ENCODE data around the gene LRRK1. TPM values are rescaled to one million over a fixed set of nuclear protein-coding genes. Genes with fewer than 3 reads are reported as not detected.

Gene LRRK1
- total and polyA plus RNA-seq, 12 donors: 1.5 to 8.1 (median 2.0) TPM

DNA sequence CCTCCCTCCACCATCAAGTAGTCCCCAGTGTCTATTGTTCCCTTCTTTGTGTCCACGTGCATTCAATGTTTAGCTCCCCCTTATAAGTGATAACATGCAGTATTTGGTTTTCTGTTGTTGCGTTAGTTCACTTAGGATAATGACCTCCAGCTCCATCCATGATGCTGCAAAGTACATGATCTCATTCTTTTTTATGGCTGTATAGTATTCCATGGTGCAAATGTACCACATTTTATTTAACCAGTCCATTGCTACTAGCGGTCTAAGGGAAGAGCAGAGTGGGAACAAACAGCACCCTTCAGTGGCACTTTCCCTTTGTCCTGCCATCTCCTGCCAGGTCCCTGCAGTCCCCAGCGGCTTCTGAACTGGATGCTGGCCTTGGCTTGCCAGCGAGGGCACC, 69.1 kb downstream of the LRRK1 start:
- intact Hi-C loops (cut with DNase I): no loop called here
- no peak overlapping the region for H3K4me3 ChIP-seq
- H3K9me3 ChIP-seq: peaks cover 0 to 6% (median 0%) of the 10 kb centered on the region in 11 donors
- no peak overlapping the region for H3K27ac ChIP-seq
- DNase-seq (no peak), ATAC-seq (no peak)
- WGBS, 2 donors: 94 to 95% methylated on average over 5 of the region's 5 CpGs
- TF ChIP-seq, protein P1, sequence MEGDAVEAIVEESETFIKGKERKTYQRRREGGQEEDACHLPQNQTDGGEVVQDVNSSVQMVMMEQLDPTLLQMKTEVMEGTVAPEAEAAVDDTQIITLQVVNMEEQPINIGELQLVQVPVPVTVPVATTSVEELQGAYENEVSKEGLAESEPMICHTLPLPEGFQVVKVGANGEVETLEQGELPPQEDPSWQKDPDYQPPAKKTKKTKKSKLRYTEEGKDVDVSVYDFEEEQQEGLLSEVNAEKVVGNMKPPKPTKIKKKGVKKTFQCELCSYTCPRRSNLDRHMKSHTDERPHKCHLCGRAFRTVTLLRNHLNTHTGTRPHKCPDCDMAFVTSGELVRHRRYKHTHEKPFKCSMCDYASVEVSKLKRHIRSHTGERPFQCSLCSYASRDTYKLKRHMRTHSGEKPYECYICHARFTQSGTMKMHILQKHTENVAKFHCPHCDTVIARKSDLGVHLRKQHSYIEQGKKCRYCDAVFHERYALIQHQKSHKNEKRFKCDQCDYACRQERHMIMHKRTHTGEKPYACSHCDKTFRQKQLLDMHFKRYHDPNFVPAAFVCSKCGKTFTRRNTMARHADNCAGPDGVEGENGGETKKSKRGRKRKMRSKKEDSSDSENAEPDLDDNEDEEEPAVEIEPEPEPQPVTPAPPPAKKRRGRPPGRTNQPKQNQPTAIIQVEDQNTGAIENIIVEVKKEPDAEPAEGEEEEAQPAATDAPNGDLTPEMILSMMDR (IDR thresholded peaks at IDR 0.05): no peak
- H3K4me1 ChIP-seq: no peaks in the 10 kb centered on the region
- H3K36me3 ChIP-seq: peaks cover 0 to 45% (median 0%) of the 10 kb centered on the region in 9 donors
- no peaks in the 10 kb centered on the region for H3K27me3 ChIP-seq

DNA sequence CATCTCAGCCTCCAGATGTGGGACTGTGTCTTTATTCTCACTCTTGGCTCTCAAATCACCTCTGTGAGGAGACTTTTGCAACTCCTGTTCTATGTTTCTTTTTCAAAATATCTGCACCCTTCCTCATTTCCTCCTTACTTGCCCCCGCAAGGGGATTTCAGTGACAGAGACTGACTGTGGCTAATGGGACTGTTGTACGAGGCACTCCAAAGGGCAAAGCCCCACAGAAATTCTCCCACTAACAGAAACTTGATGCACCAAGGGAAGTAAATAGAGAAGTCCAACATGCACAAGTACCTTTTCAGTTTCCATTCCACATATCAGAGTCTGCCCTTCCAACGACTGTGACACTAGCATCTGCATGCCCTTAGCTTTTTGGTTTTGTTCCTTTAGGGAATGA, 69.7 kb downstream of the LRRK1 start:
- DNase-seq (no peak), ATAC-seq (no peak)
- intact Hi-C loops (cut with DNase I): no loop called here
- H3K27ac ChIP-seq: no peak overlapping the region
- peaks cover 0 to 6% (median 0%) of the 10 kb centered on the region in 11 donors for H3K9me3 ChIP-seq
- H3K36me3 ChIP-seq: peaks cover 0 to 40% (median 0%) of the 10 kb centered on the region in 9 donors
- no peaks in the 10 kb centered on the region for H3K4me1 ChIP-seq
- no peaks in the 10 kb centered on the region for H3K27me3 ChIP-seq
- WGBS, 2 donors: 89% methylated on average over 3 of the region's 3 CpGs
- H3K4me3 ChIP-seq: no peak overlapping the region
- TF ChIP-seq, protein P1 (IDR thresholded peaks at IDR 0.05): no peak

DNA sequence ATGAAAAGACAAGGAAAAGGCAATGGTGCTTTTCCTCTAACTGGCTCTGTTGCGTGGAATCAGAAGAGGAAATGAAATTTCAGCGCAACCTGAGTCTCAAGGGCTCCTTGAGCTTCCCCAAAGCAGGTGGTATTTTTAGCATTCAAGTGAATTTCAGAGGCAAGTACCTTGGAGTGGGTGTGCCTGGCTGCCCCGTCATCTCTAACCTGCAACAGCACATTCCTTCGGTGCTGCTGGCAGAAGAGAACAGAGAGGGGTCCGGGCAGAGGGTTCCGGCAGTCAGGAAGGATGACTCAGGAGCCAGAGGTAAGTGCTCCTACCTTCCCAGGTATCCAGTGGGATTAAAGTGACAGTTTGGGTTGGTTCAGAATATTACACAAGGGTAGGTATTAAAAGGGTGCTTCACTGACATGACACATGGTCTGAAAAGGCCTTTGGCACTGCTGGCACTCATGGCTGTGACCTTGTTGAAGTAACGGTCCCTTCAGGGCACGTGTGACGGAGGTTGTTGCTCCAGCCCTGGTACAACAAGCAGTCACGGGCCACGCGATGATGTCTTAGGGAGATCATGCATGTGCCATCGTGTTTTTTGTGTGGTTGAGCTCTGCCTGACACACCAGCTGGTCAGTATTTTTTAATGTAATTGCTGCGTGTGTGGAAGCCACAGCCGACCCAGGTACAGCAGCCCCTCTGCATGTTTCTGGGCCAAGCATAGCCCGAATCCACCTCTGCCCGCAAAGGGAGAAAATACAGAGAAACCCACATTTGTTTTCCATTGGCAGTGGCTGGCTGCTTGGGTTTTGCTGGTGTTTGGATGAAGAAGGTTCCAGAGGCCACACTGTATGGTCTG, 75.7 kb downstream of the LRRK1 start:
- DNase-seq: no peak
- intact Hi-C loops (cut with DNase I): no loop called here
- Histone ChIP-seq H3K27ac (no peak overlapping the region), H3K4me3 (no peak overlapping the region), H3K9me3 (no peaks in the 10 kb centered on the region), H3K4me1 (no peaks in the 10 kb centered on the region), H3K36me3 (peaks cover 0 to 40% (median 0%) of the 10 kb centered on the region in 9 donors), H3K27me3 (peaks cover 0 to 2% (median 0%) of the 10 kb centered on the region in 7 donors)
- 78 to 89% methylated on average over 17 of the region's 17 CpGs for WGBS, 2 donors
- TF ChIP-seq, protein P1 (IDR thresholded peaks at IDR 0.05): no peak
- ATAC-seq: no peak

DNA sequence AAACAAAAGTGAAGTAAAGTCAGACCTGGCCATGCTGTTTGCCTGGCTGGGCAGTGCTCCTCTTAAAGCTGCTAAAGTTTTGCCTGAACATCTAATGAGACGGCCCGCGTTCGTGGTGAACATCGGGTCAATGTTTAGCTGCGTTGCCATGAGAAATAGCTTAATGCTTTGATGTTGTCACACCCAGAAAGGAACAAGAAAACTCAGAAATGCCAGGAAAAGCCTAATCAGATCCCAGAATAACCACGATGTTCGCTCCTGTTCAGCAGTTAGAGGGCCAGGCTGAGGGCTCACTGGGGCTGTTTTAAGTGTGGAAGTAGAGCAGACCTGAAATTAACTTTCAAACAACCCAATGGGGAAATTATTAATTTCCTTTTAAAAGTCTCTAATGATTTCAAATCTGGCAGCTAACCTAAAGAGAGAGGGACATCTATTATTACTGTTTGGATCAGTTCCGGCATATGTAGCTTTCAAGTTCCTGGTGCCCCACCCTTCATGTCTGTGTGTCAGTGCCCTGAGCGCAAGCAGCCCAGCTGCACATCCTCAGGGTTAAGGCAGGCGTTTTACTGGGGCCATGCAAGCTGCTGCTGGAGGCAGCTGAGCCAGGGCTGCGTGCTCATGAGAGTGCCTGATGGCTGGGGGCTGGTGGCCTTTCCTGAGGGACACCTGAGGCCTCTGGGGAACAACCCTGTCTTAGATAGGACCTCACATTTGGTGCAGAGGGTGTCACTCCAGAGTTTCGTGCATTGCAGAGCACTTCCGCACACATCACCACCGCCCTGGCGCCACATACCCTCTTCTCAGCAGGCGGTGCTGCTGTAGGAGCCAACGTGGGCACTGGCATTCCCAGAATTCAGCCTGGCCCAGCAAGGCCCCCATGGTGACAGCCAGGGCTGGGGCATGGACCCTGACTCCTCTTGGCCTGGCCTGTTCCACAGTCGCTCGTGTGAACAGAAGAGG, 76.6 kb downstream of the LRRK1 start:
- Histone ChIP-seq H3K27ac (no peak overlapping the region), H3K36me3 (peaks cover 0 to 35% (median 0%) of the 10 kb centered on the region in 9 donors), H3K27me3 (peaks cover 0 to 2% (median 0%) of the 10 kb centered on the region in 7 donors), H3K4me1 (no peaks in the 10 kb centered on the region), H3K9me3 (no peaks in the 10 kb centered on the region), H3K4me3 (no peak overlapping the region)
- TF ChIP-seq, protein P1 (IDR thresholded peaks at IDR 0.05): no peak
- WGBS, 2 donors: 82 to 87% methylated on average over 20 of the region's 20 CpGs
- intact Hi-C loops (cut with DNase I): no loop called here
- no peak for ATAC-seq
- DNase-seq: no peak

Measured in heart right ventricle (tissue), 16 donors.